ENCODE data around the gene CST3.
"Not testable (repeated sequence)": the region's sequence is repeated elsewhere in the genome, so short reads cannot be mapped to it uniquely, and the experiment has no call there.

The CST3 gene

GRCh38 chr20:23641936-23642751 lies 4.4 kb upstream of the CST3 start:
- DNase-seq = no peak

GRCh38 chr20:23640671-23641667 lies 3.2 kb upstream of the CST3 start:
- DNase-seq = no peak

- DNase-seq = no peak
Observed at GRCh38 chr20:23640018-23640601, 2.4 kb upstream of the CST3 start.

DNA sequence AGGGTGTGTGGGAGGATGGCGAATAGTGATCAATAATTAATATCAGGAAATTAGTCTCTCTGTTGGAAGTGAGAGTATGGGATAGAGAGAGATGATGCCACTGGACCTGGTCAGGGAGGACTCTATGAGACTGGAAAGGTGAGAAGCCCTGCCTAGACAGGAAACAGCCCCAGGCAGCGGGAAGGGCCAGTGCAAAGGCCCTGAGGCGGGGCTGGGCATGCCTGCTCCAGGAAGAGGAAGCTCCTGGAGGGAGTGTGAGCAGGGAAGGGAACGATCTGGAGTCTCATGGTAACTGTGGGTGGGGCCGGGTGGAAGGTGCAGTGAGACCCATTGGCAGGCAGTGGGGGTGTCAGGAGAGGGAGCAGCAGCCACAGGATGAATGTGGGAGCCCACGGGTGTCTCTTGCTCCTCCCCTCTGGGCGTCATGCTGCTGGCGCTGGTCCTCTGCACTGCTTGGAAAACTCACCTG lies 1.8 kb upstream of the CST3 start:
- no peak for DNase-seq

DNA sequence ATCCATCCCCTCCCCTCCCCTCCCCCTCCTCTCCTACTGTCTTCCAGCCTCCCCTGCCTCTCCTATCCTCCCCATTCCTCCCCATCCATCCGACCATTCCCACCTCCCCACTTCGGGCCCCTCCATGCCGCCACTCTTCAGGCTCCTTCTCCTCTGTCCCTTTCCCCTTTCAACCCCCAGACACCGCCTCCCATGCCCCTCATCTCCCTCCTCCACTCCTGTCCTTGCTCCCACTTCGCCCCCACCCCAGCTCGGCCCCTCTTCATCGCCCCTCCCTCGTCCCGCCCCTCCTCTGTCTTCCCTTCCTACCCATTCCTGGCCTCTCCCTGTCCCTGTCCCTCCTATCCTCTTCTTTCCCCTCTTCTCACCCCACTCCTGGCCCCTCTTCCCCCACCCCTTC lies 554 bp upstream of the CST3 start:
- no peak for DNase-seq

DNA sequence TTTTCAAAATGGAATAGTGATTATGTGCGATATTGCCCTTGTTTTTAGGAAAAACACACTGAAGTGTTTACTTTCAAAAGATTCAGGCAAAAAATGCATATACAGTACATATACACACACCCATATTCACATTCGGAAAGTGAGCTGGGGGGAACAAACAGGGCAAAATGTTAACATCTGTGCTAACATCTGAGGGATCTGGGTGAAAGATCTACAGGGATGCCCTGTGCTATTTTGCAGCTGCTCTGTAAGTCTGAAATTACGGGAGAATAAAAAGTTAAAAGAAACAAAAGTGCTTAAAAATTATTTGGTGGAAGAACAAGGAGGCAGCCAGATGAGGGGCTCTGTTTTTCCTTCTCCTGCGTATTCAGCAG lies 860 bp downstream of the CST3 start:
- no peak for DNase-seq

- DNase-seq = no peak
Observed at GRCh38 chr20:23636182-23636907, 1.4 kb downstream of the CST3 start.

GRCh38 chr20:23635768-23636090 lies 2.0 kb downstream of the CST3 start:
- not testable (repeated sequence) for DNase-seq

- DNase-seq = no peak
Observed at GRCh38 chr20:23634985-23635767, 2.6 kb downstream of the CST3 start.

GRCh38 chr20:23634044-23634801 lies 3.5 kb downstream of the CST3 start:
- DNase-seq = no peak

DNA sequence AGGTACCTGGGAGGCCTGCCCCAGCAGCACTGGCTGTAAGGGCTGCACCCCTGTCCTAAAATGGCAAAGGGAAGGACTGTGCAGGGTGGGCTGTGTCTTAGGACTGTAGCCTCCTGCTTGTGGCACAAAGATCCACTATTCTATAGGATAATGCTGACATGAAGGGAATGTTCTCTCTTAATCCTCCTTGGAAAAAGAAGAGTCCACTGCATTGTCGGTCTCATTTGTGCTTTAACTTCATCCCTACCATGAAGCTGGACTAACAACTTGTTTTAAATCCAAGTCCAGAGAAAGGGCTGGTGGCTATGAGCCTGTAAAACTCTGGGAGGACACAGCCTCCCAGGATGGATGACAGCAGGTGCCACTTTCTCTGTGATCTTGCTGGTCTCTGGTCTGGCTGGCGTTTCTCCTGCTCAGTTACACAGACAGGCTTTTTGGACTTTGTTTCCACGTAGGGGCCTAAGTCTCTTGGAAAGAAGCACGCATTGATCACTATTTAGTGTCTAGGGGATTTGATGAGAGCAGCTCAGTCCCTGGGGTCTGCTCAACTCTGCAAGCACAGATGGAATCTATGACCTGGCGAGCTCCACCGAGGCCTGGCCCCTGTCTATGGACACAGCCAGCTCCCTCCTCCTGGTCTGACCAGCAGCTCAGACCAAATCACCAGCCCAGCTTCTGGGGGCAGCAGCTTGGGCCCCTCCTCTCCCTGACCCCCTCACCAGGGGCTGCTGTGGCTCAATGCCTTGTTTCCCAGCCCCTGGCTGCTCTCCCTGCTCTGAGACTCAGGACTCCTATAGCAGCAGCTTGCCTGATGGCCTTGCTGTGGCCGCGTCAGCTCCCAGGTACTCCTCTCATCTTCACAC lies 4.8 kb downstream of the CST3 start:
- DNase-seq = no peak

GRCh38 chr20:23631981-23632710 lies 5.6 kb downstream of the CST3 start:
- no peak for DNase-seq

- DNase-seq = no peak
Observed at GRCh38 chr20:23631226-23631822, 6.4 kb downstream of the CST3 start.

GRCh38 chr20:23630392-23630849 lies 7.3 kb downstream of the CST3 start:
- no peak for DNase-seq

- DNase-seq = no peak
Observed at GRCh38 chr20:23629542-23630391, 8.0 kb downstream of the CST3 start.

DNA sequence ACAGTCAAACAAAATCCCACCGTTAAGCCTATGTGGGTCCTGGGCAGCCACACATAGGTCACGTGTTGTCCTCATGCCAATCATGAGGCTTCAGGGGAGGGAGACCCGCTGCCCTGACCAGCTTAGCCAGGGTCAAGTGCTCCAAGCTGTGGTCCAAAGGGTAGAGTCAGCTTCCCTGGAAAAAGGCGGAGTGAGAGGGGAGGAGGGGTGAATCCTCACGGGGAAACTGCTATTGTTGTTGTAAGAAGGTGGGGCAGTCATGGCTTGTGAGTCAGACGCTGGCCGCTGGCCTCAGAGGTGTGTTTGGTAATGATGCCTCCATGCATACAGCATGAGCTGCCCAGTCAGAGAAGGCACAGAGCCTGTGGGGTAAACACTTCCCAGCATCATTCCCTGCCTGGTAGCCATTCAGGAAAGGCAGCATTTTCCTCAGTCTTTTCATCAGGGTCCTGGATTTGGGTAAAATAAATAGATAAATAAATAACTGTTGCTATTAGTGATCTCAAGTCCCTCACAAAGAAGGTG lies 8.7 kb downstream of the CST3 start:
- DNase-seq = no peak

DNA sequence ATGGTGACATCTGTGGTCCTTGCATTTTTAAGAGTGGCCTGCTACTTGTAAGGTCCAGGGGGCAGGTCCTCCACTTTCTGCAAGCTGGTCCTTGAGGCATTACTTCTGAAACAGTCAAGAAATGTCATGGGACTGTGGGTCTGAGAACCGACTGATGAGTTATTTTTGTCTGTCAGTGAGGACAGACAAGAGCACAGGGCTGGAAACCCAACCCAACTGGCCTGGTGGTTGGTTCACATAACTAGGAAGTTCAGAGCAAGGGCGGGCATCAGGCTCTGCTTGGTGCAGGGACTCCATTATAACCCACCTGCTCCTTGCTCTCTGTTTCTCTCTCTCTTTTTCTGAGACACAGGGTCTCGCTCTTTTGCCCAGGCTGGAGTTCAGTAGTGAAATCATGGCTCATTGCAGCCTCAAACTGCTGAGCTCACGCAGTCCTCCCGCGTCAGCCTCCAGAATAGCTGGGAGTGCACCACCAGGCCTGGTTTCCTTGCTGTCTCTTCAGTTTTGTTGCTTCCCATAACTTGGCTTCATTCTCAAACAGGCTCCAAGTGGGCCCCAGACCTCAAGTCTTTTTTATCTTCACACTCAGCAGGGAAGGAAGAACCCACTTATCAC lies 9.2 kb downstream of the CST3 start:
- no peak for DNase-seq
